ENCODE results near the gene CMIP.

GRCh38 chr16:81633147-81633619, 188.6 kb downstream of the CMIP start:
- no peak for TF ChIP-seq POLR2A (IDR thresholded peaks at IDR 0.05)
- TF ChIP-seq, protein P1, sequence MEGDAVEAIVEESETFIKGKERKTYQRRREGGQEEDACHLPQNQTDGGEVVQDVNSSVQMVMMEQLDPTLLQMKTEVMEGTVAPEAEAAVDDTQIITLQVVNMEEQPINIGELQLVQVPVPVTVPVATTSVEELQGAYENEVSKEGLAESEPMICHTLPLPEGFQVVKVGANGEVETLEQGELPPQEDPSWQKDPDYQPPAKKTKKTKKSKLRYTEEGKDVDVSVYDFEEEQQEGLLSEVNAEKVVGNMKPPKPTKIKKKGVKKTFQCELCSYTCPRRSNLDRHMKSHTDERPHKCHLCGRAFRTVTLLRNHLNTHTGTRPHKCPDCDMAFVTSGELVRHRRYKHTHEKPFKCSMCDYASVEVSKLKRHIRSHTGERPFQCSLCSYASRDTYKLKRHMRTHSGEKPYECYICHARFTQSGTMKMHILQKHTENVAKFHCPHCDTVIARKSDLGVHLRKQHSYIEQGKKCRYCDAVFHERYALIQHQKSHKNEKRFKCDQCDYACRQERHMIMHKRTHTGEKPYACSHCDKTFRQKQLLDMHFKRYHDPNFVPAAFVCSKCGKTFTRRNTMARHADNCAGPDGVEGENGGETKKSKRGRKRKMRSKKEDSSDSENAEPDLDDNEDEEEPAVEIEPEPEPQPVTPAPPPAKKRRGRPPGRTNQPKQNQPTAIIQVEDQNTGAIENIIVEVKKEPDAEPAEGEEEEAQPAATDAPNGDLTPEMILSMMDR (IDR thresholded peaks at IDR 0.05), result no peak
